Measurements from ENCODE around the gene RND3. TPM values are rescaled to one million over a fixed set of nuclear protein-coding genes. Genes with fewer than 3 reads are reported as not detected.

Gene RND3
- total and polyA plus RNA-seq, 7 donors, result 8.8 to 55.3 (median 11.7) TPM

DNA sequence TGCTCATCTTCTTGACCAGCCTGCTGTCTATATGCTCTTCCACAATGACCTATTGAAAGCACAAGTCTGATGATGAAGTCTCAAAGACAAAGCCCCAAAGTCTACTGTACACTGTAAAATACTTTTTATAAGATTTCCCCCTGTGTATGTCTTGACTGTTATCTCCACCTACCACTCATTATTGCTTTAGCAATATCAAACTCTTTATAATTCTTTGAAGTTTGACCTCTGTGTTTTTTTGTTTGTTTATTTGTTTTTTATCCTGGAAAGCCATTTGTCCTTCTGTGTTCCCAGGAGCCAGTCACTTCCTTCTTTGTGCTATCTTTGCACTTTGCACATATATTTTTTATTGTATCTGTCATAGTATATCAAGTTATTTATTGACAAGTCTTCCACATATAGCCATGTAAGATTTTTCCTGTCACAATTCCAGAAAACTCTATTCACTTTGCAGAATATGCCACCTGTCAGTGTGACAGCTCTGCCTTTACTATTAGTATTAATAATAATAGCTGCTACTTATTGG is 66.3 kb downstream of the RND3 start:
- TF ChIP-seq, protein P1, sequence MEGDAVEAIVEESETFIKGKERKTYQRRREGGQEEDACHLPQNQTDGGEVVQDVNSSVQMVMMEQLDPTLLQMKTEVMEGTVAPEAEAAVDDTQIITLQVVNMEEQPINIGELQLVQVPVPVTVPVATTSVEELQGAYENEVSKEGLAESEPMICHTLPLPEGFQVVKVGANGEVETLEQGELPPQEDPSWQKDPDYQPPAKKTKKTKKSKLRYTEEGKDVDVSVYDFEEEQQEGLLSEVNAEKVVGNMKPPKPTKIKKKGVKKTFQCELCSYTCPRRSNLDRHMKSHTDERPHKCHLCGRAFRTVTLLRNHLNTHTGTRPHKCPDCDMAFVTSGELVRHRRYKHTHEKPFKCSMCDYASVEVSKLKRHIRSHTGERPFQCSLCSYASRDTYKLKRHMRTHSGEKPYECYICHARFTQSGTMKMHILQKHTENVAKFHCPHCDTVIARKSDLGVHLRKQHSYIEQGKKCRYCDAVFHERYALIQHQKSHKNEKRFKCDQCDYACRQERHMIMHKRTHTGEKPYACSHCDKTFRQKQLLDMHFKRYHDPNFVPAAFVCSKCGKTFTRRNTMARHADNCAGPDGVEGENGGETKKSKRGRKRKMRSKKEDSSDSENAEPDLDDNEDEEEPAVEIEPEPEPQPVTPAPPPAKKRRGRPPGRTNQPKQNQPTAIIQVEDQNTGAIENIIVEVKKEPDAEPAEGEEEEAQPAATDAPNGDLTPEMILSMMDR (IDR thresholded peaks at IDR 0.05), result no peak
- DNase-seq, result no peak
- intact Hi-C loops (cut with DNase I), result no loop called here
- H3K27ac ChIP-seq, result no peak overlapping the region
- H3K27me3 ChIP-seq (ENCODE audit: insufficient read depth in 3 of 3, low read length in 2 of 3), result no peaks in the 10 kb centered on the region
- no peaks in the 10 kb centered on the region for H3K36me3 ChIP-seq (ENCODE audit: insufficient read depth in 1 of 2, low read depth in 1 of 2)
- H3K4me3 ChIP-seq, result no peak overlapping the region
- no peaks in the 10 kb centered on the region for H3K4me1 ChIP-seq
- no peaks in the 10 kb centered on the region for H3K9me3 ChIP-seq
- no peak for ATAC-seq

DNA sequence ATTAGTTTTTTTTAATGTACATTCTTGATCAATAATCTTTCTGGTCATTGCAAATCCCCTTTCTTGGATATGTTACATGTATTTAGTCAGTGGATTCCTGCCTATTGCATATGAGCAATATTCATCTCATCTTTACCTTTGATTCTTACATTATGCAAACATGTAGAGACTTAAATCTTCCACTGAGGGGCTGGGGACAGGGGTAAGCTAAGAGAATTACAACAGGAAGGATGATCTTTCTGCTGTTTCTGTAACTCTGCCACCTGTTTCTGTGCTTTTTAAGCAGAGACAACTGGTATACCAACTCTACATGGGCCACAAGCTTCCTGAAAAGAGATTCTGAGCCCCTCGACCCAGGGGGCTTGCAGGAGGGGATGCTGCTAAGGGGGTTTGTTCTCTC is 68.6 kb downstream of the RND3 start:
- intact Hi-C loops (cut with DNase I), result no loop called here
- no peak overlapping the region for H3K4me3 ChIP-seq
- ATAC-seq, result no peak
- H3K4me1 ChIP-seq, result no peaks in the 10 kb centered on the region
- no peaks in the 10 kb centered on the region for H3K36me3 ChIP-seq (ENCODE audit: insufficient read depth in 1 of 2, low read depth in 1 of 2)
- TF ChIP-seq, protein P1 (IDR thresholded peaks at IDR 0.05), result no peak
- no peaks in the 10 kb centered on the region for H3K9me3 ChIP-seq
- H3K27ac ChIP-seq, result no peak overlapping the region
- WGBS, 3 donors, result 21 to 40% (median 30%) methylated on average over 1 of the region's 1 CpG
- no peak for DNase-seq
- H3K27me3 ChIP-seq (ENCODE audit: insufficient read depth in 3 of 3, low read length in 2 of 3), result no peaks in the 10 kb centered on the region
